ENCODE results near the gene GAN. TPM values are rescaled to one million over a fixed set of nuclear protein-coding genes. Genes with fewer than 3 reads are reported as not detected.

Gene GAN
- total and polyA plus RNA-seq, 10 of the 15 experiments (the other 5 are each of a cell fraction or from before 2014, with no cell fraction given), result 0.42 to 8.4 (median 2.5) TPM

DNA sequence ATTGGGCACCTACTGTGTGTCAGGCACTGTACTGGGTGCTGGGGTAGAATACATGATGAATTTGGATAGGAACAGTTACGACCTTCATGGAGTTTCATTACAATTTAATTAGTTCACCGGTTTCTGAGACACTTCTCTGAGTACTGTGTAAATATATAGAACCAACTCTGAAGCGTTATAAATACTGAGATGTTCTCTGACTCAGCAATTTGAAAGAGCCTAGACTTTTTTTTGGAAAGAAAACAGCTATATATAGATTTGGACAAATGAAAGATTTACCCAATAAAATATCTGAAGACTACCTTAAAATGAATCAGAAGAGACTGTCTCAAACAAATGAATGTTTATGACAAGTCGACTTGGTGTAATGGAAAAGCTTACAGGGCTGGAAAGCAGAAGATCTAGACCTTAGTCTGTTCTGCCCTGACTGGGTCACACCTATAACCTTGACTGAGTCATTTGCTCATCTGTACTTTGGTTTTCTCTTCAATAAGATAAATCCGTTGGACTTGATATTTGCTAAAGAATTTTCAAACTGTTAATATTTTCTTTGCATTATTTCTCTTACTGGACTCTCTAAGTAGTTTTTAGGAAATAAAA lies 4.6 kb upstream of the GAN start (continued):
- TF ChIP-seq, protein P1, sequence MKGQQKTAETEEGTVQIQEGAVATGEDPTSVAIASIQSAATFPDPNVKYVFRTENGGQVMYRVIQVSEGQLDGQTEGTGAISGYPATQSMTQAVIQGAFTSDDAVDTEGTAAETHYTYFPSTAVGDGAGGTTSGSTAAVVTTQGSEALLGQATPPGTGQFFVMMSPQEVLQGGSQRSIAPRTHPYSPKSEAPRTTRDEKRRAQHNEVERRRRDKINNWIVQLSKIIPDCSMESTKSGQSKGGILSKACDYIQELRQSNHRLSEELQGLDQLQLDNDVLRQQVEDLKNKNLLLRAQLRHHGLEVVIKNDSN (IDR thresholded peaks at IDR 0.05; ENCODE audit: borderline replicate concordance, extremely low read length, insufficient read depth, low read depth, low read length), result no peak
- TF ChIP-seq RAD21 (IDR thresholded peaks at IDR 0.05; ENCODE audit: insufficient read depth, low read depth, low read length) (no peak), HDGF (IDR thresholded peaks at IDR 0.05) (no peak), CREB1 (IDR thresholded peaks at IDR 0.05; ENCODE audit: low read depth) (no peak), PAX5 (IDR thresholded peaks at IDR 0.05; ENCODE audit: borderline replicate concordance, low read depth, low read length) (no peak)

DNA sequence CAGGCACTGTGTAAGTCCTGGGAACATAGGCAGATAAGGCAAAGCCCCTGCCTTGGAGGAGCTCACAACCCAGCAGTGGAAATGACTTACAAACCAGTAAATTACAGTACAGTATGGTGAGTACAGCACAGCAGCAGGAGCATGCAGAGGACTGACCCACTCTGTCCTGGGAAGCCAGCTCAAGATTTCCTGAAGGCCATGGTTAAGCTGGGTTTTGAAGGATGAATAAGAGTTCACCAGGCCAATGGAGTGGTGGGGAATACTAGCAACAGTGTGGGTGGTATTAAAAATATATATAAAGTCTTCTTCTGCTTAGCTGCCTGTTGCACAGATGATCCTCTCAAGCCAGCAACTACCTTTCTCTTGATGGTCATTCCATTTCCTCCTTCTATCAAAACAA lies 3.0 kb upstream of the GAN start:
- Histone ChIP-seq H3K36me3 (ENCODE audit: control insufficient read depth in 2 of 2, insufficient read depth in 2 of 2, low read length in 1 of 2) (no peaks in the 10 kb centered on the region), H3K27ac (ENCODE audit: control insufficient read depth, insufficient read depth) (no peak overlapping the region), H3K4me1 (ENCODE audit: control insufficient read depth, insufficient read depth, low read length) (peaks cover 7% of the 10 kb centered on the region), H4K20me1 (ENCODE audit: control insufficient read depth, insufficient read depth) (no peaks in the 10 kb centered on the region), H3K9me3 (replicated peaks; ENCODE audit: control insufficient read depth, insufficient read depth, low read length) (no peaks in the 10 kb centered on the region), H2AFZ (ENCODE audit: control insufficient read depth, low read depth, low read length) (no peak overlapping the region), H3K4me3 (no peak overlapping the region), H3K9ac (ENCODE audit: control insufficient read depth, insufficient read depth, low read length) (no peak overlapping the region), H3K79me2 (ENCODE audit: control insufficient read depth, insufficient read depth, low read length) (peaks cover 15% of the 10 kb centered on the region), H3K4me2 (ENCODE audit: control insufficient read depth, insufficient read depth) (no peak overlapping the region), H3K27me3 (replicated peaks in 1 of 2; ENCODE audit: control insufficient read depth in 2 of 2, insufficient read depth in 2 of 2, low read length in 1 of 2) (no peaks in the 10 kb centered on the region)
- no peak for FAIRE-seq
- in situ Hi-C loops (cut with MboI), result no loop called here
- intact Hi-C loops (cut with micrococcal nuclease; ENCODE audit: unreplicated experiment), result loop anchor here (10.0 kb wide), 1 partner anchor 307 kb away; the partner anchor contains the start of genes CENPN and CMC2
- RAD21 ChIA-PET (ENCODE audit: unreplicated experiment), result no interaction called here
- POLR2A ChIA-PET, result no interaction called here
- BruUV-seq (replicated peaks), result no TSS peak
- no peak for DNase-seq (ENCODE audit: low read depth, low spot score)
- ATAC-seq, result no peak
- SMC1A ChIA-PET (ENCODE audit: uncharacterized antibody, unreplicated experiment), result interaction anchor here (1.8 kb wide), 1 partner anchor 9 kb away, joined by 4 read pairs; no protein-coding TSS in a partner anchor
- CTCF ChIA-PET, result interaction anchor here (1.3 to 3.0 kb wide), 2 partner anchors 106 to 277 kb away, joined by 4 to 7 read pairs; no protein-coding TSS in a partner anchor
- TF ChIP-seq, protein P2, sequence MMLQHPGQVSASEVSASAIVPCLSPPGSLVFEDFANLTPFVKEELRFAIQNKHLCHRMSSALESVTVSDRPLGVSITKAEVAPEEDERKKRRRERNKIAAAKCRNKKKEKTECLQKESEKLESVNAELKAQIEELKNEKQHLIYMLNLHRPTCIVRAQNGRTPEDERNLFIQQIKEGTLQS (IDR thresholded peaks at IDR 0.05; ENCODE audit: borderline replicate concordance, extremely low read depth, low read depth, low read length), result no peak
- TF ChIP-seq MEF2A (IDR thresholded peaks at IDR 0.05; ENCODE audit: insufficient read depth, low read depth, low read length) (no peak), RAD21 (IDR thresholded peaks at IDR 0.05; ENCODE audit: insufficient read depth, low read depth, low read length) (no peak), MYB (IDR thresholded peaks at IDR 0.05; ENCODE audit: borderline replicate concordance, low read depth, low read length) (no peak), ZBED1 (IDR thresholded peaks at IDR 0.05; ENCODE audit: borderline replicate concordance) (no peak), JUNB (IDR thresholded peaks at IDR 0.05) (no peak)
- TF ChIP-seq, protein P3, sequence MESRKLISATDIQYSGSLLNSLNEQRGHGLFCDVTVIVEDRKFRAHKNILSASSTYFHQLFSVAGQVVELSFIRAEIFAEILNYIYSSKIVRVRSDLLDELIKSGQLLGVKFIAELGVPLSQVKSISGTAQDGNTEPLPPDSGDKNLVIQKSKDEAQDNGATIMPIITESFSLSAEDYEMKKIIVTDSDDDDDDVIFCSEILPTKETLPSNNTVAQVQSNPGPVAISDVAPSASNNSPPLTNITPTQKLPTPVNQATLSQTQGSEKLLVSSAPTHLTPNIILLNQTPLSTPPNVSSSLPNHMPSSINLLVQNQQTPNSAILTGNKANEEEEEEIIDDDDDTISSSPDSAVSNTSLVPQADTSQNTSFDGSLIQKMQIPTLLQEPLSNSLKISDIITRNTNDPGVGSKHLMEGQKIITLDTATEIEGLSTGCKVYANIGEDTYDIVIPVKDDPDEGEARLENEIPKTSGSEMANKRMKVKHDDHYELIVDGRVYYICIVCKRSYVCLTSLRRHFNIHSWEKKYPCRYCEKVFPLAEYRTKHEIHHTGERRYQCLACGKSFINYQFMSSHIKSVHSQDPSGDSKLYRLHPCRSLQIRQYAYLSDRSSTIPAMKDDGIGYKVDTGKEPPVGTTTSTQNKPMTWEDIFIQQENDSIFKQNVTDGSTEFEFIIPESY (IDR thresholded peaks at IDR 0.05), result no peak
- TF ChIP-seq, protein P4, sequence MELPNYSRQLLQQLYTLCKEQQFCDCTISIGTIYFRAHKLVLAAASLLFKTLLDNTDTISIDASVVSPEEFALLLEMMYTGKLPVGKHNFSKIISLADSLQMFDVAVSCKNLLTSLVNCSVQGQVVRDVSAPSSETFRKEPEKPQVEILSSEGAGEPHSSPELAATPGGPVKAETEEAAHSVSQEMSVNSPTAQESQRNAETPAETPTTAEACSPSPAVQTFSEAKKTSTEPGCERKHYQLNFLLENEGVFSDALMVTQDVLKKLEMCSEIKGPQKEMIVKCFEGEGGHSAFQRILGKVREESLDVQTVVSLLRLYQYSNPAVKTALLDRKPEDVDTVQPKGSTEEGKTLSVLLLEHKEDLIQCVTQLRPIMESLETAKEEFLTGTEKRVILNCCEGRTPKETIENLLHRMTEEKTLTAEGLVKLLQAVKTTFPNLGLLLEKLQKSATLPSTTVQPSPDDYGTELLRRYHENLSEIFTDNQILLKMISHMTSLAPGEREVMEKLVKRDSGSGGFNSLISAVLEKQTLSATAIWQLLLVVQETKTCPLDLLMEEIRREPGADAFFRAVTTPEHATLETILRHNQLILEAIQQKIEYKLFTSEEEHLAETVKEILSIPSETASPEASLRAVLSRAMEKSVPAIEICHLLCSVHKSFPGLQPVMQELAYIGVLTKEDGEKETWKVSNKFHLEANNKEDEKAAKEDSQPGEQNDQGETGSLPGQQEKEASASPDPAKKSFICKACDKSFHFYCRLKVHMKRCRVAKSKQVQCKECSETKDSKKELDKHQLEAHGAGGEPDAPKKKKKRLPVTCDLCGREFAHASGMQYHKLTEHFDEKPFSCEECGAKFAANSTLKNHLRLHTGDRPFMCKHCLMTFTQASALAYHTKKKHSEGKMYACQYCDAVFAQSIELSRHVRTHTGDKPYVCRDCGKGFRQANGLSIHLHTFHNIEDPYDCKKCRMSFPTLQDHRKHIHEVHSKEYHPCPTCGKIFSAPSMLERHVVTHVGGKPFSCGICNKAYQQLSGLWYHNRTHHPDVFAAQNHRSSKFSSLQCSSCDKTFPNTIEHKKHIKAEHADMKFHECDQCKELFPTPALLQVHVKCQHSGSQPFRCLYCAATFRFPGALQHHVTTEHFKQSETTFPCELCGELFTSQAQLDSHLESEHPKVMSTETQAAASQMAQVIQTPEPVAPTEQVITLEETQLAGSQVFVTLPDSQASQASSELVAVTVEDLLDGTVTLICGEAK (IDR thresholded peaks at IDR 0.05; ENCODE audit: borderline replicate concordance), result no peak
- TF ChIP-seq, protein P5, sequence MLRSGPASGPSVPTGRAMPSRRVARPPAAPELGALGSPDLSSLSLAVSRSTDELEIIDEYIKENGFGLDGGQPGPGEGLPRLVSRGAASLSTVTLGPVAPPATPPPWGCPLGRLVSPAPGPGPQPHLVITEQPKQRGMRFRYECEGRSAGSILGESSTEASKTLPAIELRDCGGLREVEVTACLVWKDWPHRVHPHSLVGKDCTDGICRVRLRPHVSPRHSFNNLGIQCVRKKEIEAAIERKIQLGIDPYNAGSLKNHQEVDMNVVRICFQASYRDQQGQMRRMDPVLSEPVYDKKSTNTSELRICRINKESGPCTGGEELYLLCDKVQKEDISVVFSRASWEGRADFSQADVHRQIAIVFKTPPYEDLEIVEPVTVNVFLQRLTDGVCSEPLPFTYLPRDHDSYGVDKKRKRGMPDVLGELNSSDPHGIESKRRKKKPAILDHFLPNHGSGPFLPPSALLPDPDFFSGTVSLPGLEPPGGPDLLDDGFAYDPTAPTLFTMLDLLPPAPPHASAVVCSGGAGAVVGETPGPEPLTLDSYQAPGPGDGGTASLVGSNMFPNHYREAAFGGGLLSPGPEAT (IDR thresholded peaks at IDR 0.05; ENCODE audit: low read depth), result no peak
